GM12875 (cell line): ENCODE measurements around the gene TOR3A.
A peak's percentile ranks its signal among the peaks of the same experiment; 100 is the strongest.

Experiments used
- H3K4me3 ChIP-seq: one replicate; pipeline ENCODE4 v1.5.1; 2011; ENCODE audit warnings: low read depth, low read length, control low read depth
- TF ChIP-seq, protein P1 (sequence below): IDR thresholded peaks from 2 replicates; pipeline ENCODE4 v1.5.1; 2011; ENCODE audit warnings: low read depth, mild to moderate bottlenecking, control low read depth, inconsistent platforms, low read length, moderate library complexity, borderline replicate concordance; ENCODE audit not compliant: insufficient read depth

The TOR3A gene

DNA sequence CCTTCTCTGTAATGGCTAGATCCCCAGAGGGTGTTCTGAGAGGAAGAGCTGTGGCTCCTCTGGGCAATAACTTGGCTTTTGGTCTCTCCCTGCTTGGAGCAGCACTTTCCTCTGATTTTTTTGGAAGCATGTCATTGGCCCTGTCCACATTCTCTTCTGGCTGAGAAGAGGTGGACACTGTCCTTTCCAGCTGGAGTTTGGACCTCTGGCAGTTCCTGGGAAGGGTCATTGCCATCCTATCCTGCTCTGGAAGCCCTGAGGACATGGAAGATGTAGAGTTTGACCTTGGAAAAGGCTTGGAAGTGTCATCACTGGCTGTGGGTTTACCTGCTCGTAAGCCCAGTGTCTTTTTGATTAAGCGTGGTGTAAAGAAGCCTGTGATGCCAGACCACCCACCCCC lies 26.8 kb downstream of the TOR3A start:
- TF ChIP-seq, protein P1, sequence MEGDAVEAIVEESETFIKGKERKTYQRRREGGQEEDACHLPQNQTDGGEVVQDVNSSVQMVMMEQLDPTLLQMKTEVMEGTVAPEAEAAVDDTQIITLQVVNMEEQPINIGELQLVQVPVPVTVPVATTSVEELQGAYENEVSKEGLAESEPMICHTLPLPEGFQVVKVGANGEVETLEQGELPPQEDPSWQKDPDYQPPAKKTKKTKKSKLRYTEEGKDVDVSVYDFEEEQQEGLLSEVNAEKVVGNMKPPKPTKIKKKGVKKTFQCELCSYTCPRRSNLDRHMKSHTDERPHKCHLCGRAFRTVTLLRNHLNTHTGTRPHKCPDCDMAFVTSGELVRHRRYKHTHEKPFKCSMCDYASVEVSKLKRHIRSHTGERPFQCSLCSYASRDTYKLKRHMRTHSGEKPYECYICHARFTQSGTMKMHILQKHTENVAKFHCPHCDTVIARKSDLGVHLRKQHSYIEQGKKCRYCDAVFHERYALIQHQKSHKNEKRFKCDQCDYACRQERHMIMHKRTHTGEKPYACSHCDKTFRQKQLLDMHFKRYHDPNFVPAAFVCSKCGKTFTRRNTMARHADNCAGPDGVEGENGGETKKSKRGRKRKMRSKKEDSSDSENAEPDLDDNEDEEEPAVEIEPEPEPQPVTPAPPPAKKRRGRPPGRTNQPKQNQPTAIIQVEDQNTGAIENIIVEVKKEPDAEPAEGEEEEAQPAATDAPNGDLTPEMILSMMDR, result no peak
- no peak overlapping the region for H3K4me3 ChIP-seq

DNA sequence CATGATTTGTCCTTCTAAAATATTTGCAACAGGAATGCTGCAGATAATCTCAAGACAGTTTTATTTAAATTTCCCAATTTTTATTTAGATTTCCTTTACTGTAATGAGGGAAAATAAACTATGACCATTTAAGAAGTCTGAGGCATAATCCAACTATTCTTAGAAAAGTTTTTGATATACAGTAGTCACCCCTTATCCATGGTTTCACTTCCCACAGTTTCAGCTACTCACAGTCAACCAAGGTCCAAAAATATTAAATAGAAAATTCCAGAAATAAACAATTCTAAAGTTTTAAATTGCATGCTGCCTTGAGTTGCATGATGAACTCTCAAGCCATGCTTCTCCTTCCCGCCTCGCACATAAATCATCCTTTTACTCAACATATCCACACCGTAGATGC lies 33.3 kb downstream of the TOR3A start:
- no peak overlapping the region for H3K4me3 ChIP-seq
- TF ChIP-seq, protein P1, result no peak

DNA sequence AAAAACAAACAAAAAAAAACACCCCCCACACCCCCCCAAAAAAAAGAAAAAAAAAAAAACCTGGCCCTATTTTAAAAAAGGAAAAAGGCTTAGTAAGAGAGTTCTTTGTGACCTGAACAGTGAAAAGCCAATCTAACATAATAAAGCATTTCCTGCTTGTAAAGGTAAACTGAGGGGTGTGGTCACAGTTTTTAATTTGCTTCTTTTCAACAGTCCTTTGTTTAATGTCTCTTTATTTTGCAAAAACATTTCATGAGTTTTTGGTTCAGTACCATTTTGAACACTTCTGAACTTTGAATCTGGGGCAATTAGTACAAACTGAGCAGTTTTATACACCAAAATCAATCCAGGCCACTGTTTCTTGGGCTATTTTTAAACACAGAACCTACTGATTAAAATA lies 37.6 kb downstream of the TOR3A start:
- H3K4me3 ChIP-seq, result no peak overlapping the region
- TF ChIP-seq, protein P1, result no peak

DNA sequence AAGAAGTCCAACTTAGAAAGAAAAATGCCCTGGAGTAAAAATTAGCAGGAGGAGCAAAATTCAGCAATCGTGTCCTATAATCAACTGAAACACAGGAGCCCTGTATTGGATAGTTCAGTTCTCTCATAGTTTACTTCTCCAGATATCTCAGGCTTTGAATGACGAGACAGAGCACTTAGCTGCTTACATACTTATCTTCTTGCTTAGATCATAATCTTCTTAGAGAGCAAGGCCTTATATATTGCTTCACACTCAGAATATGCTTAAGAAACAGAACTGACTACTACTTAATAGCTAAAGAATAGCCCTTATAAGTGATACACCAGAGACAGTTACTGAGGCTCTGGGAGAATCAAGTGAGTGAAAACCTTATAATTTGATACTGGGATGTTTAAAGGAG lies 38.9 kb downstream of the TOR3A start:
- no peak overlapping the region for H3K4me3 ChIP-seq
- TF ChIP-seq, protein P1, result no peak

DNA sequence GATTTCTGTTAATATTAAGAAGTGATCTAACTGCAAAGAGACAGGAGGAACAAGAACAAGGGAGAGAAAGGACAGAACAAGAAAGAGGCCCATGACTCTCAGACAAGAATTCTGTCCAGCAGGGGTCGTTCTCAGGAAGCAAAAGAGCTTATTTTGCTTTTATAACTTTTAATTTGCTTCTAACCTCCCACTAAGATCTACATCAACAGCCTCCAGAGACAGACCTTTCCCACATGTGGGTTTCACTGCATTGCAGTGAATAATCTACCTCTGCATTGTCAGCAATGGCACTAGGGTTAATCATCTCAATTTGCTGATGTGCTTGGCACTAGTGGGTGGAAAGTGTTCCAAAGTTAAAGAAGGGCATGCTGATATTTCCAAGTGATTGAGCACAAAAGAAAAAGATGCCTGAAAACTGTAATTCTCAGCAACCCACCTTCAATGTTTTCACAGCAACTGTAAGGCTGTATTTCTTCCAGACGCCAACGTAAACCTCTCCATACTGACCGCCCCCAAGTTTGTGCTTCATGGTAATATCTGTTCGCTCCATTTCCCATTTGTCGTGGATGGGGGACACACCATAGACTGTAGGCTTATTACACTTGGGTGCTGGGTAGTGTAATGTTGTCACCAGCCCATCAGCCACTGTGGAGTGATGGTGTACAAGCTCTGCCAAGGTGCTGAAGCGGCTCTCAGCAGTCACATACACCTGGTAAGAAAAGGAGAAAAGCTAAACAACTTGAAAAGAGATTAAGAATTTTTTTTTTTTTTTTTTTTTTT lies 39.5 kb downstream of the TOR3A start:
- H3K4me3 ChIP-seq, result no peak overlapping the region

DNA sequence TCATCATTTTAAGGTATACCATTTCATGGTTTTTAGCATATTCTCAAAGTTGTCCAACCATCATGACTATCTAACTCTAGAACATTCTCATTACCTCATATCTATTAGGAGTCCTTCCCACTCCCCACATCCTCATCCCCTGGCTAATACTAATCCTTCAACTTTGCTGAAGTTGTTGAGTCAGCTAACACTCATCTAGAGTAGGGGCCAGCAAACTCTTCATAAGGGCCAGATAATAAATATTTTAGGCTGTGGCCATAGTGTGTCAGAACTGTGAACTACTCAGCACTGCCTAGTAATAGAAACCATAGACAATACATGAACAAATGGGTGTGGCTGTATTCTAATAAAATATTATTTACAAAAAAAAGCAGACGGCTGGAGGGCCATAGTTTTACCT lies 43.0 kb downstream of the TOR3A start:
- TF ChIP-seq, protein P1, result no peak
- H3K4me3 ChIP-seq, result no peak overlapping the region

More for the DNA sequence above, 39.5 kb downstream of the TOR3A start:
- TF ChIP-seq, protein P1, result 0 out of 2 replicates have a peak, but pooled peaks have one; percentile 47
